GM18511 (cell line): Measurements from ENCODE around the gene SLC39A9.
"Not testable (repeated sequence)": the region's sequence is repeated elsewhere in the genome, so short reads cannot be mapped to it uniquely, and the experiment has no call there.

Experiments used
- ATAC-seq: cut with Tn5 transposase; IDR thresholded peaks from one replicate; pipeline ENCODE4 v1.9.1; 2021; ENCODE audit warnings: mild to moderate bottlenecking, moderate library complexity; ENCODE audit not compliant: unreplicated experiment

SLC39A9 gene

GRCh38 chr14:69498286-69498685 is 99.8 kb downstream of the SLC39A9 start:
- not testable (repeated sequence) for ATAC-seq

DNA sequence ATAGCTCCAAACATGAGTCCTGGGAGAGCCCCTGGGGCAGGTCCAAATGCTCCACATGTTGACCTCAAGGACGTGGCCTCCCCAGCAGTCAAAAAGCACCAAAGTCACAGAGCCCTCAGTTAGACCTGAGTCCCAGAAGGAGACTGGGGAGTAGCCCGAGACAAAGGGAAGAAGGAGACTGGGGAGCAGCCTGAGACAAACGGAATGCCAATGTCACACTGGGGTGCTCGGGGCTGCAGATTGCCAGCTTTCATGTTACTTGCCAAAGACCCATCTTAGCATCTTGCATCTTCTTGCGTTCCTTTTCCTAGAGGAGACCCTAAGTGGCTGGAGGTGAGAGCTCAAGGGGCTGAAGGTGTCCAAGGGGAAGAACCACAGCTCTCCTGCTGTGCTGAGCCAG is 100.9 kb downstream of the SLC39A9 start:
- no peak for ATAC-seq

GRCh38 chr14:69500096-69500495 is 101.6 kb downstream of the SLC39A9 start:
- no peak for ATAC-seq

- no peak for ATAC-seq
Measured at GRCh38 chr14:69500736-69501135, 102.2 kb downstream of the SLC39A9 start.

DNA sequence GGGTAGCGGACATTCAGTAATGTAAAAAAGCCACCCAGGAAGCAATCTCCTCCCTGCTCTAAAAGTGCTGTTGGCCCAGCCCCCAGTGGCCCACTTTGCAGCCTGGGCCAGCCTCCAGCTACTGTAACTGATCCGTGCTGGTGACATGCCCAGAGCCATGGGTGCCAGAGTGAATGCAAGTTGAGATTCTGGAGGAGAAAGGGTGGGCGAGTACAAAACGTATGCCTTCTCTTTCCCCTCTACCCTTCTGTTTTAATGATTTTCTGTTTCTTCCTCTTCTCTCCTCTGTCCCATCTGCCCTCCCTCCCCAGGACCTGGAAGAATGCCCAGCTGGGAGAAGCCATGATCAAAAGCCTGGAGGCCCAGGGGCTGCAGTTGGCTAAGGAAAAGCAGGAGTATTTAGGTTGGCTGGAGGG is 102.9 kb downstream of the SLC39A9 start:
- no peak for ATAC-seq

GRCh38 chr14:69504775-69505174 is 106.3 kb downstream of the SLC39A9 start:
- no peak for ATAC-seq

DNA sequence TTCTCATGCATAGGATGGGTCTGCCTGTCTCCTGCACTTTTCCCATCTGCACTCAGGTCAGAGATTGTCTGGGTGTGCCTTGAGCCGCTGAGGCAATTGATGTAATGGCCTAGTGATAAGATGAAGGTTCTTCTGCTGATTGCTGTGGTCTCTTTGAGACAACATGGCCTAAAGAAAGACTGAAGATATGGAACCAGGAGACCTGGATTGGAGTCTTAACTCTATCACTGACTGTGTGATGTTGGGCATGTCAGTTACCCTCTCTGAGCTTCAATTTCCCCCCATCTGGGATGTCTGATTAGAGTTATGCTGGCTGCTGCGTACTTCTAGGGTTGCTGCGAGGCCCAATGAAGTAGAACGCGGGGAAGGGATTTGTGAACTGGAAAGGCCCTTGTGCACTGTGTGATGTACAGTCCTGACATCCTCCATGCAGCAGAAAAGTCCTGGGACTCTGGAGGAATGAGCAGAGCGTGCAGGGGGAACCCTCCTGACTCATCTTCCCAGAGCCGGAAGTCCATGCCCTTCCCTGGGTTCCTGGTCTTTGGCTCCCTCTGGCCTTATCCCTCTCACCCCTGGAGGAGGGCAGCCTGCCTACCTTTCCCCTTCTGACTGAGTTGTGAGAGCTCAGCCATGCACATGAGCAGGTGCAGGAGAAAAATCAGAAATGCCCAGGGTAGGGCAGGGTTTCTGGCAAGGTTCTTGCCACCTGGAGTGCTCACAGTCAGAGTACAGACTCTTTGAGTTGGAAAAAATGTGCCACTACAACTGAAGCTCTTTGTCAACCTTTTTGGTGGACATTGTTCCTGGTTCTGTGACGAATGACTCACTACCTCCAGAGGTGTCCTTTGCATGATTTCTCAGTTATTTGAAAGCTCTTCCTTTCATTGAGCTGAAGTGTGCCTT is 107.1 kb downstream of the SLC39A9 start:
- ATAC-seq = no peak

DNA sequence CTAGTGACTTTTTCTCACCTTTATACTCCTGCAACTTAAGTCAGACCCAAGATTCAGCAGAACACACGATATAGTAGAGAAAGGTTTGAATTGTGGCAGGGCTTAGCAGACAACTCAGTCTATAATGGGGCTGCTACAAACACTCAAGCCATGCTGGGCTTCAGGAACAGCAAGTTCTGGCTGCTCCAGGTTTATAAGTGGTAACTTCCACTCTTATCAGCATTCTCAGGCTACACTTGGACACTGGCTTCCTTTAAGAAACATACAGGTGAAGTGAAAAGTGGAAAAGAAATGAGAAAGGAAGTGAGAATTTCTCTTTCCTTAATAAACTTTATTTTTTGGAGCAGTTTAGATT is 107.7 kb downstream of the SLC39A9 start:
- ATAC-seq = no peak
